Smooth muscle cell (in vitro differentiated cells): ENCODE results near the gene SLC17A5. TPM values are rescaled to one million over a fixed set of nuclear protein-coding genes. Genes with fewer than 3 reads are reported as not detected.

ENCODE experiments used
- DNase-seq: peaks from one replicate; lab custom pipeline; 2025; ENCODE audit not compliant: unreplicated experiment; lab: John Stamatoyannopoulos, UW
- H2AFZ ChIP-seq: fragments of 200-600 bp; sonication (generic); 2 replicates; pipeline ENCODE4 v1.6.0; 2016; ENCODE audit warnings: antibody characterized with exemption, low read depth, mild to moderate bottlenecking
- H3F3A ChIP-seq: fragments of 200-600 bp; sonication (generic); 2 replicates; pipeline ENCODE4 v1.6.0; 2017; ENCODE audit warnings: antibody characterized with exemption, low read depth
- H3K27ac ChIP-seq: fragments of 200-600 bp; sonication (generic); 2 replicates; pipeline ENCODE4 v1.5.1; 2016; ENCODE audit warnings: low read depth, mild to moderate bottlenecking
- H3K27me3 ChIP-seq: fragments of 200-600 bp; sonication (generic); 2 replicates; pipeline ENCODE4 v1.6.1; 2016; ENCODE audit warnings: low read depth, mild to moderate bottlenecking
- H3K36me3 ChIP-seq: fragments of 200-600 bp; sonication (generic); 2 replicates; pipeline ENCODE4 v1.5.1; 2016; ENCODE audit warnings: low read depth
- H3K4me1 ChIP-seq: fragments of 200-600 bp; sonication (generic); 2 replicates; pipeline ENCODE4 v1.5.1; 2016; ENCODE audit warnings: low read depth
- H3K4me2 ChIP-seq: fragments of 200-600 bp; sonication (generic); 2 replicates; pipeline ENCODE4 v1.6.0; 2016; ENCODE audit warnings: mild to moderate bottlenecking
- H3K4me3 ChIP-seq: fragments of 200-600 bp; sonication (generic); 2 replicates; pipeline ENCODE4 v1.5.1; 2016; ENCODE audit warnings: mild to moderate bottlenecking
- H3K79me2 ChIP-seq: fragments of 200-600 bp; sonication (generic); 2 replicates; pipeline ENCODE4 v1.6.0; 2016; ENCODE audit warnings: low read depth, mild to moderate bottlenecking
- H3K9ac ChIP-seq: fragments of 200-600 bp; sonication (generic); 2 replicates; pipeline ENCODE4 v1.6.0; 2016; ENCODE audit warnings: low read depth
- H3K9me3 ChIP-seq: fragments of 200-600 bp; sonication (generic); replicated peaks from 2 replicates; pipeline ENCODE4 v1.5.1; 2016; ENCODE audit warnings: low read depth
- H4K20me1 ChIP-seq: fragments of 200-600 bp; sonication (generic); 2 replicates; pipeline ENCODE4 v1.6.0; 2016; ENCODE audit warnings: low read depth
- CTCF ChIP-seq: fragments of 200-600 bp; sonication (generic); IDR thresholded peaks from 2 replicates; pipeline ENCODE4 v1.5.1; 2017; ENCODE audit warnings: borderline replicate concordance, mild to moderate bottlenecking, antibody characterized with exemption; ENCODE audit not compliant: insufficient read depth, poor library complexity, severe bottlenecking
- WGBS: methylation state at CpG from one replicate; pipeline ENCODE4 v1.1.7; 2016; ENCODE audit warnings: low lambda C conversion rate; 5-methylcytosine and 5-hydroxymethylcytosine counted together
- polyA plus RNA-seq: library from polyadenylated mRNA; unstranded; fragments of >200 nt; fragmentation: Nextera tagmentation; extraction: Ambion mirVana; gene quantifications from 2 replicates; pipeline ENCODE4 v1.2.1, GENCODE V29; 2016
- total RNA-seq: library from RNA; depleted of rRNA; stranded (reverse); fragments of >200 nt; gene quantifications from 2 replicates; pipeline ENCODE4 v1.2.3, GENCODE V29; 2014

Gene SLC17A5
- total and polyA plus RNA-seq, 2 experiments from 2014 or later: 36.4 to 39.9 TPM

- no peak for TF ChIP-seq CTCF
- H3K9me3 ChIP-seq: no peaks in the 10 kb centered on the region
- H3K4me2 ChIP-seq: no peak overlapping the region
- no peak overlapping the region for H2AFZ ChIP-seq
- no peaks in the 10 kb centered on the region for H4K20me1 ChIP-seq
- H3F3A ChIP-seq: no peaks in the 10 kb centered on the region
- H3K79me2 ChIP-seq: no peaks in the 10 kb centered on the region
- H3K4me1 ChIP-seq: no peaks in the 10 kb centered on the region
- H3K27me3 ChIP-seq: no peaks in the 10 kb centered on the region
- peaks cover 5% of the 10 kb centered on the region for H3K36me3 ChIP-seq
- no peak overlapping the region for H3K4me3 ChIP-seq
- no peak overlapping the region for H3K27ac ChIP-seq
- H3K9ac ChIP-seq: no peak overlapping the region
- 85% methylated on average over 1 of the region's 1 CpG for WGBS
- no peak for DNase-seq
Observed at GRCh38 chr6:73640179-73640750, 13.5 kb downstream of the SLC17A5 start.

- Histone ChIP-seq H3K27me3 (no peaks in the 10 kb centered on the region), H3K9me3 (no peaks in the 10 kb centered on the region), H3K36me3 (peaks cover 5% of the 10 kb centered on the region), H3K4me2 (no peak overlapping the region), H3F3A (no peaks in the 10 kb centered on the region), H3K79me2 (no peaks in the 10 kb centered on the region), H3K27ac (no peak overlapping the region), H3K4me1 (no peaks in the 10 kb centered on the region), H3K4me3 (no peak overlapping the region), H4K20me1 (no peaks in the 10 kb centered on the region), H2AFZ (no peak overlapping the region), H3K9ac (no peak overlapping the region)
- 65% methylated on average over 4 of the region's 4 CpGs for WGBS
- no peak for TF ChIP-seq CTCF
- DNase-seq: no peak
Observed at GRCh38 chr6:73639040-73639439, 14.8 kb downstream of the SLC17A5 start.

GRCh38 chr6:73637404-73637803 is 16.4 kb downstream of the SLC17A5 start:
- TF ChIP-seq CTCF: no peak
- Histone ChIP-seq H3K4me1 (no peaks in the 10 kb centered on the region), H3K4me3 (no peak overlapping the region), H3K27ac (no peak overlapping the region), H3K27me3 (no peaks in the 10 kb centered on the region), H3K4me2 (no peak overlapping the region), H3K36me3 (peaks cover 5% of the 10 kb centered on the region), H3K9ac (no peak overlapping the region), H3K79me2 (no peaks in the 10 kb centered on the region), H3K9me3 (no peaks in the 10 kb centered on the region), H4K20me1 (no peaks in the 10 kb centered on the region), H3F3A (no peaks in the 10 kb centered on the region), H2AFZ (no peak overlapping the region)
- WGBS: 71% methylated on average over 2 of the region's 2 CpGs
- no peak for DNase-seq

GRCh38 chr6:73636048-73636447 is 17.7 kb downstream of the SLC17A5 start:
- no peaks in the 10 kb centered on the region for H3K79me2 ChIP-seq

More at GRCh38 chr6:73636048-73636447, 17.7 kb downstream of the SLC17A5 start:
- TF ChIP-seq CTCF: no peak
- H3K4me3 ChIP-seq: no peak overlapping the region
- H3K4me2 ChIP-seq: no peak overlapping the region
- no peak overlapping the region for H3K9ac ChIP-seq
- H3K9me3 ChIP-seq: no peaks in the 10 kb centered on the region
- no peaks in the 10 kb centered on the region for H3K27me3 ChIP-seq
- H3K27ac ChIP-seq: no peak overlapping the region
- peaks cover 5% of the 10 kb centered on the region for H3K36me3 ChIP-seq
- H3F3A ChIP-seq: no peaks in the 10 kb centered on the region
- H3K4me1 ChIP-seq: no peaks in the 10 kb centered on the region
- no peak overlapping the region for H2AFZ ChIP-seq
- no peak for DNase-seq
- H4K20me1 ChIP-seq: no peaks in the 10 kb centered on the region
